Large intestine (tissue), 12 donors: ENCODE results near the gene LCE2B. TPM values are rescaled to one million over a fixed set of nuclear protein-coding genes. Genes with fewer than 3 reads are reported as not detected.
"Not testable (repeated sequence)": the region's sequence is repeated elsewhere in the genome, so short reads cannot be mapped to it uniquely, and the experiment has no call there.

ENCODE experiments used
- DNase-seq, 2 donors: peaks; one replicate each; pipeline versions ENCODE4 v3.0.0 to v3.0.0-alpha.2; 2013
- H3K27ac ChIP-seq: one replicate; pipeline ENCODE4 v1.5.1; 2013; ENCODE audit warnings: low read length
- H3K27me3 ChIP-seq: 2 replicates; pipeline ENCODE4 v1.6.1; 2013; ENCODE audit warnings: low read length; ENCODE audit not compliant: control insufficient read depth, insufficient read depth
- H3K36me3 ChIP-seq: 2 replicates; pipeline ENCODE4 v1.6.1; 2013; ENCODE audit warnings: low read length; ENCODE audit not compliant: control insufficient read depth, insufficient read depth
- H3K4me1 ChIP-seq: one replicate; pipeline ENCODE4 v1.6.1; 2013; ENCODE audit warnings: low read length; ENCODE audit not compliant: control insufficient read depth, insufficient read depth
- H3K4me3 ChIP-seq: one replicate; pipeline ENCODE4 v1.5.1; 2013; ENCODE audit warnings: low read length
- H3K9me3 ChIP-seq: one replicate; pipeline ENCODE4 v1.6.1; 2013; ENCODE audit warnings: mild to moderate bottlenecking, low read depth, low read length, moderate library complexity; ENCODE audit not compliant: control insufficient read depth
- WGBS: methylation state at CpG from one replicate; pipeline ENCODE4 v1.1.5; 2013; ENCODE audit warnings: low lambda C conversion rate; ENCODE audit not compliant: insufficient coverage; 5-methylcytosine and 5-hydroxymethylcytosine counted together
- long read RNA-seq, 11 donors: transcript quantifications; one replicate each; lab custom pipeline, GENCODE V29; 2026
- polyA plus RNA-seq: library from polyadenylated mRNA; unstranded; fragments of 120-200 nt; gene quantifications from one replicate; pipeline ENCODE4 v1.2.1, GENCODE V29; 2013

Gene LCE2B
- not detected for polyA plus RNA-seq
- long read RNA-seq, donor 1, result 0 reads
- long read RNA-seq, donor 2, result 0 reads
- long read RNA-seq, donor 3, result 0 reads
- long read RNA-seq, donor 4, result 0 reads
- long read RNA-seq, donor 5, result 0 reads
- long read RNA-seq, donor 6, result 0 reads
- long read RNA-seq, donor 7, result 0 reads
- long read RNA-seq, donor 8, result 0 reads
- long read RNA-seq, donor 9, result 0 reads
- long read RNA-seq, donor 10, result 0 reads
- long read RNA-seq, donor 11, result 0 reads

GRCh38 chr1:152685823-152686222, at the start of gene LCE2B:
TSS of gene LCE2B (plus strand) at chr1:152686123. CDS start at chr1:152686844, 721 bp downstream.
- not testable (repeated sequence) for H3K27me3 ChIP-seq, DNase-seq, H3K4me1 ChIP-seq, H3K4me3 ChIP-seq, H3K27ac ChIP-seq, H3K9me3 ChIP-seq, H3K36me3 ChIP-seq
- no CpG with 5 or more reads among the region's 4 CpGs for WGBS

GRCh38 chr1:152640351-152640750, 45.6 kb upstream of the LCE2B start:
- no peak overlapping the region for H3K4me3 ChIP-seq
- H3K27me3 ChIP-seq, result no peaks in the 10 kb centered on the region
- no peak overlapping the region for H3K27ac ChIP-seq
- no peaks in the 10 kb centered on the region for H3K36me3 ChIP-seq
- H3K4me1 ChIP-seq, result no peaks in the 10 kb centered on the region
- H3K9me3 ChIP-seq, result no peaks in the 10 kb centered on the region
- DNase-seq, result no peak
- no CpG with 5 or more reads among the region's 1 CpG for WGBS

- no peak for DNase-seq
- Histone ChIP-seq H3K9me3 (no peaks in the 10 kb centered on the region), H3K27me3 (no peaks in the 10 kb centered on the region), H3K36me3 (no peaks in the 10 kb centered on the region), H3K4me3 (no peak overlapping the region), H3K27ac (no peak overlapping the region), H3K4me1 (no peaks in the 10 kb centered on the region)
- WGBS, result 80% methylated on average over 1 of the region's 3 CpGs
Observed at GRCh38 chr1:152643945-152644344, 42.0 kb upstream of the LCE2B start.

- Histone ChIP-seq H3K27ac (no peak overlapping the region), H3K27me3 (no peaks in the 10 kb centered on the region), H3K4me3 (no peak overlapping the region), H3K4me1 (no peaks in the 10 kb centered on the region), H3K36me3 (no peaks in the 10 kb centered on the region), H3K9me3 (no peaks in the 10 kb centered on the region)
- no peak for DNase-seq
- WGBS, result no CpG with 5 or more reads among the region's 3 CpGs
Observed at GRCh38 chr1:152645146-152645545, 40.8 kb upstream of the LCE2B start.

- Histone ChIP-seq H3K4me1 (no peaks in the 10 kb centered on the region), H3K36me3 (no peaks in the 10 kb centered on the region), H3K4me3 (no peak overlapping the region), H3K27ac (no peak overlapping the region), H3K27me3 (no peaks in the 10 kb centered on the region), H3K9me3 (no peaks in the 10 kb centered on the region)
- no peak for DNase-seq
Observed at GRCh38 chr1:152646656-152647055, 39.3 kb upstream of the LCE2B start.

- Histone ChIP-seq H3K27me3 (no peaks in the 10 kb centered on the region), H3K4me1 (no peaks in the 10 kb centered on the region), H3K27ac (no peak overlapping the region), H3K4me3 (no peak overlapping the region), H3K9me3 (no peaks in the 10 kb centered on the region), H3K36me3 (no peaks in the 10 kb centered on the region)
- peak; percentile 37 to 42 for DNase-seq
- WGBS, result 36% methylated on average over 8 of the region's 10 CpGs
Observed at GRCh38 chr1:152654110-152654509, 31.8 kb upstream of the LCE2B start.

- no peaks in the 10 kb centered on the region for H3K4me1 ChIP-seq
- no peak for DNase-seq
- WGBS, result no CpG with 5 or more reads among the region's 2 CpGs
- no peak overlapping the region for H3K4me3 ChIP-seq
- no peaks in the 10 kb centered on the region for H3K9me3 ChIP-seq
- no peaks in the 10 kb centered on the region for H3K36me3 ChIP-seq
- H3K27ac ChIP-seq, result no peak overlapping the region
- H3K27me3 ChIP-seq, result peaks cover 3% of the 10 kb centered on the region
Observed at GRCh38 chr1:152656459-152656858, 29.5 kb upstream of the LCE2B start.

GRCh38 chr1:152657677-152658076, 28.2 kb upstream of the LCE2B start:
- H3K36me3 ChIP-seq, result no peaks in the 10 kb centered on the region
- no peaks in the 10 kb centered on the region for H3K4me1 ChIP-seq
- WGBS, result 100% methylated on average over 2 of the region's 4 CpGs
- peaks cover 3% of the 10 kb centered on the region for H3K27me3 ChIP-seq
- no peak overlapping the region for H3K4me3 ChIP-seq
- no peak for DNase-seq
- H3K27ac ChIP-seq, result no peak overlapping the region
- H3K9me3 ChIP-seq, result no peaks in the 10 kb centered on the region

- no peaks in the 10 kb centered on the region for H3K9me3 ChIP-seq
- H3K36me3 ChIP-seq, result no peaks in the 10 kb centered on the region
- peaks cover 6% of the 10 kb centered on the region for H3K27me3 ChIP-seq
- WGBS, result no CpG with 5 or more reads among the region's 3 CpGs
- DNase-seq, result peak; percentile 58 to 63
- H3K27ac ChIP-seq, result no peak overlapping the region
- no peak overlapping the region for H3K4me3 ChIP-seq
- H3K4me1 ChIP-seq, result no peaks in the 10 kb centered on the region
Observed at GRCh38 chr1:152658649-152659048, 27.3 kb upstream of the LCE2B start.

- no peaks in the 10 kb centered on the region for H3K9me3 ChIP-seq
- H3K4me1 ChIP-seq, result no peaks in the 10 kb centered on the region
- H3K4me3 ChIP-seq, result no peak within 1 kb of the TSS
- no peak for DNase-seq
- H3K27ac ChIP-seq, result no peak within 1 kb of the TSS
- WGBS, result no CpG with 5 or more reads among the region's 3 CpGs
- no peaks in the 10 kb centered on the region for H3K36me3 ChIP-seq
- H3K27me3 ChIP-seq, result peaks cover 8% of the 10 kb centered on the region
Observed at GRCh38 chr1:152663098-152663497, 22.8 kb upstream of the LCE2B start, which contains the start of gene LCE2D. TSS of gene LCE2D (plus strand) at chr1:152663380. CDS start at chr1:152664106, 726 bp downstream.

- no CpG with 5 or more reads among the region's 1 CpG for WGBS
- H3K27me3 ChIP-seq, DNase-seq, H3K36me3 ChIP-seq, H3K4me1 ChIP-seq, H3K4me3 ChIP-seq, H3K9me3 ChIP-seq, H3K27ac ChIP-seq: not testable (repeated sequence)
Observed at GRCh38 chr1:152666171-152666570, 19.8 kb upstream of the LCE2B start.
